Esophagus squamous epithelium (tissue), 5 donors: ENCODE results near the gene CAPN5. TPM values are rescaled to one million over a fixed set of nuclear protein-coding genes. Genes with fewer than 3 reads are reported as not detected.

Experiments
- DNase-seq: peaks from one replicate; lab custom pipeline; 2025; lab: John Stamatoyannopoulos, UW
- H3K27ac ChIP-seq, 4 donors: fragments of 200-600 bp; sonication (generic); one replicate each; pipeline ENCODE4 v1.5.1; 2016 to 2019; ENCODE audit warnings: mild to moderate bottlenecking in 1 of 4
- H3K27me3 ChIP-seq, 4 donors: fragments of 200-600 bp; sonication (generic); 1 replicate in 3 of 4; 2 replicates in 1 of 4; pipeline versions ENCODE4 v1.5.1 to v1.6.0; 2017 to 2021; ENCODE audit warnings: antibody characterized with exemption in 1 of 4
- H3K36me3 ChIP-seq, 3 donors: fragments of 200-600 bp; sonication (generic); one replicate each; pipeline ENCODE4 v1.5.1; 2016 to 2019
- H3K4me1 ChIP-seq, 3 donors: fragments of 200-600 bp; sonication (generic); one replicate each; pipeline ENCODE4 v1.5.1; 2017 to 2019
- H3K4me3 ChIP-seq, 4 donors: fragments of 200-600 bp; sonication (generic); 1 replicate in 3 of 4; 2 replicates in 1 of 4; pipeline ENCODE4 v1.5.1; 2016 to 2019; ENCODE audit warnings: mild to moderate bottlenecking in 2 of 4, moderate library complexity in 1 of 4
- H3K9me3 ChIP-seq, 3 donors: fragments of 200-600 bp; sonication (generic); one replicate each; pipeline ENCODE4 v1.5.1; 2016 to 2019
- CTCF ChIP-seq, 6 experiments: fragments of 450-650 bp in 4 of 6; fragments of 200-600 bp in 2 of 6; sonication (generic) in 2 of 6; IDR thresholded peaks; one replicate each; pipeline ENCODE4 v1.5.1; 2016 to 2019; ENCODE audit warnings: antibody characterized with exemption in 6 of 6, mild to moderate bottlenecking in 4 of 6, moderate library complexity in 4 of 6
- POLR2A ChIP-seq, 4 donors: fragments of 450-650 bp; IDR thresholded peaks; one replicate each; pipeline ENCODE4 v1.6.1; 2017; ENCODE audit warnings: antibody characterized with exemption in 4 of 4, mild to moderate bottlenecking in 4 of 4, moderate library complexity in 3 of 4
- WGBS, 2 donors: methylation state at CpG; one replicate each; pipeline ENCODE4 v1.1.5; 2018; 5-methylcytosine and 5-hydroxymethylcytosine counted together
- intact Hi-C: fragments of 100-400 bp; cut with DNase I; formaldehyde crosslinking; loops from one replicate; pipeline ENCODE4 v1.15.0; 2022
- total RNA-seq, 4 donors: library from RNA; depleted of rRNA; stranded (reverse); fragments of >200 nt; gene quantifications; one replicate each; pipeline ENCODE4 v1.1.0, GENCODE V29; 2016
- donor health status: DM: yes; HTN: yes; CAD: no.

Gene CAPN5
- total RNA-seq, 4 donors from 2014 or later, result 9.3 to 63.2 (median 13.5) TPM

GRCh38 chr11:77026221-77026620 is 40.5 kb upstream of the CAPN5 start:
- 86 to 98% methylated on average over 3 of the region's 3 CpGs for WGBS, 2 donors
- intact Hi-C loops, result no loop called here
- H3K4me3 ChIP-seq, result no peak overlapping the region
- no peaks in the 10 kb centered on the region for H3K9me3 ChIP-seq
- H3K36me3 ChIP-seq, result peaks cover 0 to 10% (median 0%) of the 10 kb centered on the region in 3 donors
- TF ChIP-seq POLR2A (IDR thresholded peaks at IDR 0.05) (no peak), CTCF (IDR thresholded peaks at IDR 0.05) (no peak)
- H3K27me3 ChIP-seq, result peaks cover 0 to 18% (median 0%) of the 10 kb centered on the region in 4 donors
- DNase-seq, result no peak
- peaks cover 0 to 34% (median 0%) of the 10 kb centered on the region in 3 donors for H3K4me1 ChIP-seq
- peak overlapping the region in 3 of 4 donors; percentile 50 to 78 (median 67) for H3K27ac ChIP-seq

- no peak for TF ChIP-seq CTCF (IDR thresholded peaks at IDR 0.05)
- TF ChIP-seq POLR2A (IDR thresholded peaks at IDR 0.05), result no peak
- peaks cover 0 to 23% (median 0%) of the 10 kb centered on the region in 4 donors for H3K27me3 ChIP-seq
- WGBS, 2 donors, result 93 to 97% methylated on average over 2 of the region's 2 CpGs
- no peak overlapping the region for H3K4me3 ChIP-seq
- peaks cover 0 to 33% (median 0%) of the 10 kb centered on the region in 3 donors for H3K4me1 ChIP-seq
- H3K9me3 ChIP-seq, result no peaks in the 10 kb centered on the region
- peak overlapping the region in 3 of 4 donors; percentile 50 to 78 (median 67) for H3K27ac ChIP-seq
- no peak for DNase-seq
- peaks cover 0 to 7% (median 0%) of the 10 kb centered on the region in 3 donors for H3K36me3 ChIP-seq
- intact Hi-C loops, result no loop called here
These were observed 40.0 kb upstream of the CAPN5 start for GRCh38 chr11:77026743-77027142.

GRCh38 chr11:77027275-77027674 is 39.5 kb upstream of the CAPN5 start:
- WGBS, 2 donors, result 86% methylated on average over 1 of the region's 1 CpG
- peaks cover 0 to 33% (median 0%) of the 10 kb centered on the region in 3 donors for H3K4me1 ChIP-seq
- intact Hi-C loops, result no loop called here
- H3K4me3 ChIP-seq, result no peak overlapping the region
- no peak for TF ChIP-seq CTCF (IDR thresholded peaks at IDR 0.05)
- TF ChIP-seq POLR2A (IDR thresholded peaks at IDR 0.05), result no peak
- H3K27me3 ChIP-seq, result peaks cover 0 to 23% (median 0%) of the 10 kb centered on the region in 4 donors
- H3K9me3 ChIP-seq, result no peaks in the 10 kb centered on the region
- H3K27ac ChIP-seq, result peak overlapping the region in 3 of 4 donors; percentile 50 to 78 (median 78)
- DNase-seq, result no peak
- H3K36me3 ChIP-seq, result peaks cover 0 to 2% (median 0%) of the 10 kb centered on the region in 3 donors

- no peak for DNase-seq
- Histone ChIP-seq H3K4me1 (peaks cover 0 to 33% (median 0%) of the 10 kb centered on the region in 3 donors), H3K36me3 (no peaks in the 10 kb centered on the region), H3K9me3 (no peaks in the 10 kb centered on the region), H3K27me3 (peaks cover 0 to 23% (median 0%) of the 10 kb centered on the region in 4 donors), H3K4me3 (no peak overlapping the region), H3K27ac (peak overlapping the region; percentile 19 to 79 (median 64))
- WGBS, 2 donors, result 33 to 52% methylated on average over 5 to 7 of the region's 7 CpGs
- intact Hi-C loops, result no loop called here
- no peak for TF ChIP-seq POLR2A (IDR thresholded peaks at IDR 0.05)
- TF ChIP-seq CTCF (IDR thresholded peaks at IDR 0.05), result peak in 1 of 6 experiments; percentile 20
These were observed 36.9 kb upstream of the CAPN5 start for GRCh38 chr11:77029829-77030228.

GRCh38 chr11:77030834-77031414 is 35.8 kb upstream of the CAPN5 start:
- peaks cover 0 to 38% (median 0%) of the 10 kb centered on the region in 3 donors for H3K4me1 ChIP-seq
- H3K9me3 ChIP-seq, result no peaks in the 10 kb centered on the region
- DNase-seq, result no peak
- H3K27ac ChIP-seq, result peak overlapping the region in 3 of 4 donors; percentile 5 to 20 (median 14)
- peaks cover 0 to 23% (median 0%) of the 10 kb centered on the region in 4 donors for H3K27me3 ChIP-seq
- intact Hi-C loops, result no loop called here
- H3K4me3 ChIP-seq, result no peak overlapping the region
- 55% methylated on average over 7 of the region's 12 CpGs; no CpG with 5 or more reads in 1 of the 2 donors for WGBS, 2 donors
- TF ChIP-seq POLR2A (IDR thresholded peaks at IDR 0.05) (no peak), CTCF (IDR thresholded peaks at IDR 0.05) (no peak)
- H3K36me3 ChIP-seq, result no peaks in the 10 kb centered on the region
